GM18507 (cell line): ENCODE data around the gene CYP24A1.

Experiments used
- DNase-seq: peaks from one replicate; pipeline ENCODE4 v3.0.0; 2011; ENCODE audit warnings: low read depth; ENCODE audit not compliant: insufficient read length; ENCODE audit errors: extremely low spot score
- FAIRE-seq: peaks from 2 replicates; lab custom pipeline; 2011; peaks lifted over from hg19 to GRCh38; lab: Jason Lieb, UNC

The CYP24A1 gene

DNA sequence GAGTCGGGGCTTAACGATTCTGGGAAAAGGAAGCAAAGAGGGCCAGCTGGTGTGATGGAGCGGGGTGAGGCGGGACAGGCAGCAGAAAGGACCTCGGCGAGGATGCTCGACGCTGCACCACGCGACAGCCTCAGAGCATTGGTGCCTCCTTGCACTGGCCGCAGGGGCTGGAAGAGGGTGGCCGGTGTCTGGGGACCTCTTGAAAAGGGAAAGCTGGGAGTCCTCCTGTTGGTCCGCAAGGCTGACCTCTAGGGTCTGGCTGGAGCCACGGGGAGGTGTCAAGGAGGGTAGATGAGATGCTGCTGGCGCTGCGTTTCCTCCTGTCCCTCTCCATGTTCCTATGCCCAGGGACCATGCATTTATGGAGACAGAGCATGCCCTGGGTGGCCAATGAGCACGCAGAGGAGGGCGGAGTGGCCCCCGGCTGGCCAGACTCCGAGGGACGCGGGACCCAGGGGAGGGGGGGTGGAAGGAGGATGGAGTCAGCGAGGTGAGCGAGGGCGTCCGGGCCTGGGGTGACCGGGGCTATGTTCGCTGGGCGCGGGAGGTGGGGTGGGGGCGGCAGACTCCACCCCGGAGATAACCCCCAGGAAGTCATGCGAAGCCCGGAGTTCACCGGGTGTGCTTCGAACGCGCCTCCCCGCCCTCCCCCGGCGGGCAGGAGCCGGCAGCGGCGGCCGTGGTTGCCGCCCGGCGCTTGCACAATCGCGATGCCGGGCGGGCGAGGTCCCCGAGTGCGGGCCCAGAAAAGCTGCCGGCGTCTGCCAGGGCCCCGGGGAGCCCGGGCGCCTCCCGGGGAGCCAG is at the start of gene CYP24A1:
Gene CYP24A1 (minus strand): TSS at position 334 of the 804 bp plus-strand sequence. CDS start 407 bp downstream, outside the sequence.
- FAIRE-seq (no peak), DNase-seq (no peak)

DNA sequence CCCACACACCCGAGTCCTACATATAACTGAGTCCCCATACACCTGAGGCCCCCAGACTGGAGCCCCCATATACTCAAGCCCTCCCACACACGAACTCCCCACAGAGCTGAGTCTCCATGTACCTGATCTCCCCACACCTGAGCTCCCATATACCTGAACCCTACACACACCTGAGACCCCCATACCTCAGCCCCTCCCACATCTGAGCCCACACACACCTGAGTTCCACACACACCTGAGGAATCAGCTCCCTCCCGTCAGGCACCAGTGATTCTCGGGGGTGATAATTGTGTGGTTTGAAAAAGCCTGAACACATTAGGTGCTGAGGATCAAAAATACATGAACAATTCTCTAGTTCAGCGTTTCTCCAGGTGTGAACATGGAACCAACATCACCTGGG is 49.5 kb upstream of the CYP24A1 start:
- no peak for DNase-seq
- FAIRE-seq, result no peak

DNA sequence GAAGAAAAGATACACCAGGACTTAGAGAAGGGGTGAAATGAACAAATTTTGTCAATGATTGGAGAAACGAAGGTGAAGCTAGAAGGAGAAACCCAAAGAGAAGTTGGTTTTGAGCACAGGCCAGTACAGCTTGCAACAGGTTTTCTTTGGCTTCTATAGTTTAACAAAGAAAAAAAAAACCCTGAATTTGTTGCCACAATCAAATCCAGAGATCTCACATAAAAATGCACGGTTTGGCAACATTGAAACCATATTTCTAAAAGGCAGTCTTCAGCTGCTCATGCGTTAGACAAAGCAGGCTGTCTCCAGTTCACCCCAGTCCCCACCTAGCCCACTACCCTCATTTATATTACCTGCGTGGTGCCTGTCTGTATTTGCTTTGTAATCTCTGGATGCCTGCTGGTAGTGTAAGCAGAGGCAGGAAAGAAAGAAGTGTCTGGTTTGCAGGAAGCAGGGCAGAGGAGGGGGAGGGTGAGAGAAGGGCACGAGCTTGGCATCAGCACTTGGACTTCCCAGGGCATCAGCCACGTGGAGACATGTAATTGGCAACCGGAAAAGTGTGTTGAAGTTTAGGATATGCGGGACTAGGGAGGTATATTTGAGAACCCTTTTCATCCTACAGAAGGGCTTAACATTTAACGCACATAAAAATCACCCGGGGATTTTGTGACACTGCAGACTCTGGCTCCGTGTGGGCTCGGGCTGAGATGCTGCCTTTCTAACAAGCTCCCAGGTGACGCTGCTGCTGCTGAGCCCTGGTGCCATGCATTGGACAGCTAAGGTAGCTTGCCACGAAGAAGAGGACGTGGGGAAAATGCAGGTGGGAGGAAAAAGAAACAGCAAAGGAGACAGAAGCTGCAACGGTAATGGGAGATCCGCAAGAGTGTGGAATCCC is 48.5 kb upstream of the CYP24A1 start:
- no peak for DNase-seq
- FAIRE-seq, result no peak

DNA sequence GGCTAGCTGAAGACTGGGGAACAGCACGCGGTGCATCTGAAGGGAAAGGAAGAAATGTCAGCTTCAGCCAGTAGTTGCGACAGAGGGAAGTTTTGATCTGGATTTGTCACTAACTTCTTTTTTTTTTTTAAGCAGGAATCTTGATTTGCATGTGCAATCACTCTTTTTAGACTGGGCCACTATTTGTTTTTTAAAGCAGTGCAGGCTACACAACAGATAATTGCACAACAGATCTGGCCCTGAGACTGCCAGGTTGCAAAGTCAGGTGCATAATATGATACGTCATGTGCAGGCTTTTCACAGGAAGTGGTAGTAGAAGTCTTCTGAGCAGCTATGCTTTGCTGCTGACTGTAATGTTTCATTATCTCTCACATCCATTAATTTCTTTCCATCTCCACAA is 47.6 kb upstream of the CYP24A1 start:
- FAIRE-seq (peak; percentile 15), DNase-seq (no peak)

DNA sequence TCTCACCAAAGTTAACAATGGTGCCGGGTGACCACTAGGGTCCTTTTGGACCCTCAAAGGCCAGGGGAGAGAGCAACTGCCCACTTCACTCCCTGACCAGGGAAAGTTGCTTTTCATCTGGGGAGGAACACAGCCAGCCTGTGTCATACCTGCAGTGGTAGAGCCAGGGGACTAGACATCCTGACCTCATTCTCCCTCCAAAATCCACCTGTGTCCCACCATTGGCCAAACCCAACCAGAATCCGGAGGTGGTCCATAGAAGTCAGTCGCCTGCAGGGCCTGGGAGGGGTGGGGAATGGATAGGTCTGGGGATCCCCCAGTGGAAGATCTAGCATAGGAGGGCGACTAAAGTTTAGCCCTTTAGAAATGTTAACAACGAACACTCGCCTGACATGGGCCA is 46.9 kb upstream of the CYP24A1 start:
- no peak for FAIRE-seq
- DNase-seq, result no peak

DNA sequence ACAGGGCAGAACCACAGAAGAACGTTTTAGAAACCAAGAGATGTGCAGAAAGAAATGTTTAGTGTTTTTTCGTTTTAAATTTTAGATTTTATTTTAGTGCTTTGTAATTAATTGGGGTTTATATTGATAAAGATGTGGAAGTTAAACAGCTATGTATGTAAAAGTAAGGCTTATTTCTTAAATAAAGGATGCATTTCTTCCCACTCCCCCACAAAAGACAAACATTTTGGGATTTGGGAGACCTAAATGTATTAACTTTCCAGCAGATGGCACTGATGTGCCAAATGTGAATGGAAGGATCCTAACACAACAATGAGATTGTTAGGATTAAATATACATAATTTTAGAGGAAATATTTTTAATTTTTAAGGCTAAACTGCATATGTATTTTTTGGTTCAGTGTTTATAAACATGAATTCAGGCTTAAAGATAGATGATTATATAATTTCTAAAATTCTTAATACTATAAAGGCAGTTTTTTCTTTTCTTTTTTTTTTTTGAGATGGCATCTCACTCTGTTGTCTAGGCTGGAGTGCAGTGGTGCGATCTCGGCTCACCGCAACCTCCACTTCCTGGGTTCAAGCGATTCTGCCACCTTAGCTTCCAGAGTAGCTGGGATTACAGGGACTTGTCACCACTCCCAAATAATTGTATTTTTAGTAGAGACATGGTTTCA is 46.1 kb upstream of the CYP24A1 start:
- FAIRE-seq, result no peak
- no peak for DNase-seq

DNA sequence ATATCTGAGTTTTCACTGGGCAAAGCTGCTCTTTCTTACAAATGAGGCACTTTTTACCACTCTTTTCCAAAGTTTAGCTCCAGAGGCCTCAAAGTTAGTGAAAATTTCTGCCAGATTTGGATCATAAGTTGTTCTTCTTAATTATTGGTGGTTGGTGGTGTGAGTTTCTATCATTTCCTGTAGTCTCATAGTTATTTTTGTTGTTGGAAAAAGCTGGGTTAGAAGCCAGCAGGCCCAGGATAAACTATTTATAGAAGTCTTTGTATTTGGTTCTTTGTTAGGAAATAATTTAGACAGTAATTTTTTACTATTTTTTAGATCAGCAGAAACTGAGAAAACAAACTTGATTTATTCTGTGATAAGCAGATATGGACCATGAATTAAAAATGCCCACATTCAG is 44.7 kb upstream of the CYP24A1 start:
- DNase-seq (no peak), FAIRE-seq (no peak)

DNA sequence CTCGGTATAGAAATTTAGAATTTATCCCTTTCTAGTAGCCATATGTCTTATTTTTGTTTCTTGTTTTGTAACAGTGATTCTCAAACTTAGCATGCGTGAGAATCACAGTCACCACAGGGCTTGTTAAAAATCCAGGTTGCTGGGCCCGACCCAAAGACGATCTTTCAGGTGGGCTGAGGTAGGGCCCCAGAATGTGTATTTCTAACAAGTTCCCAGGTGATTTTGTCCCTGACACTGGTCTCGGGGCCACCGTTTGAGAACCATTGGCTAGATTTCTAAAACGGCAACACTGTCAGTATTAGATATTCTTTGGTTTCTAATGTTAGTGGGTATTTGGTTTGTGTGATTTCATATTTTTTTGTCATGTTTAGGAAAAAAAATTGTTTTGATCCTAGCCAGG is 44.0 kb upstream of the CYP24A1 start:
- DNase-seq (no peak), FAIRE-seq (no peak)

DNA sequence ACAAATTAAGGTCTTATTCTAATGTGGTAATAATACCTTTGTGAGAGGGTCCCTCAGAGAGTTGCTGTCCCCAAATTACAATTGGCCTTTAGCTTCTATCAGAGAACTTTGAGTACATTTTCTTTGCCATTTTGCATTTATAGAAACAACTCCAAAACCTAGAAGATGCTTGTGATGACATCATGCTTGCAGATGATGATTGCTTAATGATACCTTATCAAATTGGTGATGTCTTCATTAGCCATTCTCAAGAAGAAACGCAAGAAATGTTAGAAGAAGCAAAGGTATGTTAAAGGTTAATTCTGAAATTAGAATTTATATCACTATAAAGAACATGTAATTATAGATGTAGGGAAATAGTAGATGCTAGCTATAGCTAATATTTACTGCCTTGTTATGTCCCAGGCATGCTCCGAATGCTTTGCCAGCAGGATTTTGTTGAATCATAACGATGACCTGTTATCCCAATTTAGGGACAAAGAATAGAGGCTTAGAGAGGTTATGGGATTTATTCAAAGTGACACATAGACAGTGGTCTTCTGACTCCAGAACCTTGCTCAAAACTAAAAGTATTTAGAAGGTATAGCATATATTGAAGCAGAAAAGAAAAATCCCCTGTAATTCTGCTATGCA is 41.5 kb upstream of the CYP24A1 start:
- FAIRE-seq (no peak), DNase-seq (no peak)

DNA sequence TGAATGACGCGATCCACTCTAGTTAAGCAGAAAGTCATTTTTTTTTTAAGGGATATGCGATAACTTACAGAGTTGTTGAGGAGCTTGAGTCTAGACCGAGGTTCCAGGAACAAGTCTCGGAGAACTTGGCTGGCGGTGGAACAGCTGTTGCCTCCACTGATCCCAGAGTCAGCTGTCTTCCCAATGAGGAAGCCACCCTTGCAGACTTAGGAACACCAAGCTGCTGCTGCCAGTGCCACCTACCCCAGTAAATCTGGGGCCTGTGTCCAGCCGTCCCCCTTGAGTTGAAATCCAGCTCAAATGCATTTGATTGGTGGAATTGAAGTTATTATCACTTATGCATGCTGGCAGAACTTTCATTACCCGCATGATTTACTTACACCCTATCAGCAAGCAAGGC is 40.8 kb upstream of the CYP24A1 start:
- DNase-seq, result no peak
- FAIRE-seq, result no peak

DNA sequence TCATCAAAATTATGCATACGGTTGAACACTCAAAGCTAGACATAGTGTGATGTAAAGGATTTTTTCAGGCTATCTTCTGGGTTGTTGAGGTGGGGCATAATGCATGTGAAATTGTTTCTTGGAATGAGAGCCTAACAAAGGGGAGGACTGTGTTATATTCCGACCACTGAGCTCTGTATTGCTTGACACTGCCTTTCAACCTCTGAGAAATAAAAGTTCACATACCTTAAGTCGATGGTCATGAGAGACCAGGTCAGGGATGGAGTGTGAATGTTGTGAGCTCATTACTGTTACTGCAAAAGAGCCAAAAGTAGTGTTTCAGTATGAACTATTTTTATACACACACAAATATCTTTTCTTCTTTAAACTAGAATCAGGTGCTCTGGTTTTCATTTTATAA is 39.1 kb upstream of the CYP24A1 start:
- no peak for DNase-seq
- FAIRE-seq, result no peak

DNA sequence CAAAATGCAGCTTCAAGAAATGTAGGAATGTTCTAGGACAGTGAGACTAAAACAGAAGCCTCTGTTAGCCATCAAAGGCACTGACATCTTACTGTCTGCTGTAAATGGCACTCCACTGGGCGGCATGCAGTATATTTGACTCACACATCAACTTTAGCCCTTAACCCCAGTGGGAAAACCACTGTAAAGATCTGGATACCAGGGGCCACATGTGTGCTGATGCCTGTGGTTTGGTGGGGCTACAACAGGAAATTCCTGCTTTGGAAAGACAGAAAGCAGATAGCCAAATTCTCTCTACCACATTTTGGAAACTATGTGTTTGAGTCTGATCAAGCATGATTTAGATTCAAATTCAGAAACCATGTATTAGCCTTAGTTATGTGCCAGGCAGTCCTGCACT is 38.4 kb upstream of the CYP24A1 start:
- no peak for DNase-seq
- no peak for FAIRE-seq

DNA sequence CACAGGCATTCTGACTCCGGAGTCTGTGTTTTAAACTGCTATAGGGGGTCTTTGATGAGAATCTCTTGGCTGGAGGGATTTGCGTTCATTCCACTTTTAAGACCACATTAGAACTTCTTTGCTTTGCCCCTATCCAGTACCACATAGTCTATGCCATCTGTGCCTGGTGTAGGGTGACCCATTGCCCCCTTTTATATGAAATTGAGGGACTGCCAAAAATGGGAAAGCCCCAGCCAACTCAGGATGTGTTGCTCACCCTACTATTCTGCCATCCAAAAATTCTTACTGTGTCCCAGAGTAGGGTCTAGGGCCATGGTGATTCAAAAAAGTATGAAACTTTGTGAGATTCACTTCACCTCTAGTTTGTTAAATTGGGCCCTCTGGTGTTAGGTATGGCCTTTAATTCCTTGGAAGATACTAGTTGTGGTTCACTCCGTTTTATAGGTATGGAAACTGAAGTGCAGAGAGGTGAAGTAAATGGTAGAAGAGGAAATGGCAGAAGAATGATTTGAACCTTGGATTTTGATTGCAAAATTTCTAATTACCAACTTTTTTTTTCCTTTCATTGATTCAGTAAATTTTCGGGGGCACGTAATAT is 35.5 kb upstream of the CYP24A1 start:
- DNase-seq (no peak), FAIRE-seq (no peak)

DNA sequence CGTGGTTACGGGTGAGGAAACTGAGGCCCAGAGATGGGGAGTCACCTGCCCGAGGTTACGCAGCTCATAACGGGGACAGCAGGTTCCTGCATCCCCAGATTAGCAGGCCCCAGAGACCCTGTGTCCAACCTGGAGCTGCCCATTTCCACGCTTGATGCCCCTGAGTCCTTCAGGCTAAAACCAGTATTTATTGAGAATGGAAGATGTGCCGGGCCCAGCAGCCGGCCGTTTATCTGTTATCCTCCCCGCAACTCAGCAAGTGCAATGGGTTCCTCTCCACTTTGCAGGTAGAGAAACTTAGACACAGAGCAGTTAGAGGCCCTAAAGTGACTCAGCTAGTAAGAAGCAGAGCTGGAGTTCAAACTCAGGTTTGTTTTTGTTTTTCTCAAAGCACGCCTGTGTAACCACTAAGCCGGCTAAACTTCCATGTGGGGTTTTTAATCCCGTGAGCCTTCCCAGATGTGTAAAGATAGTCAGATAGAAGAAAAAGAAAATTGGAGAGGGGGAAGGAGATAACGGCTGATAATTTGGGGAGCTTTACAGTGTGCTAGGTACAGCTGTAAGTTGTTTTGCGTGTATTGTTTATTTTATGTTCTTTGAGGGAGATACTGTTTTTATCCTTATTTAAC is 34.9 kb upstream of the CYP24A1 start:
- no peak for FAIRE-seq
- DNase-seq, result no peak

DNA sequence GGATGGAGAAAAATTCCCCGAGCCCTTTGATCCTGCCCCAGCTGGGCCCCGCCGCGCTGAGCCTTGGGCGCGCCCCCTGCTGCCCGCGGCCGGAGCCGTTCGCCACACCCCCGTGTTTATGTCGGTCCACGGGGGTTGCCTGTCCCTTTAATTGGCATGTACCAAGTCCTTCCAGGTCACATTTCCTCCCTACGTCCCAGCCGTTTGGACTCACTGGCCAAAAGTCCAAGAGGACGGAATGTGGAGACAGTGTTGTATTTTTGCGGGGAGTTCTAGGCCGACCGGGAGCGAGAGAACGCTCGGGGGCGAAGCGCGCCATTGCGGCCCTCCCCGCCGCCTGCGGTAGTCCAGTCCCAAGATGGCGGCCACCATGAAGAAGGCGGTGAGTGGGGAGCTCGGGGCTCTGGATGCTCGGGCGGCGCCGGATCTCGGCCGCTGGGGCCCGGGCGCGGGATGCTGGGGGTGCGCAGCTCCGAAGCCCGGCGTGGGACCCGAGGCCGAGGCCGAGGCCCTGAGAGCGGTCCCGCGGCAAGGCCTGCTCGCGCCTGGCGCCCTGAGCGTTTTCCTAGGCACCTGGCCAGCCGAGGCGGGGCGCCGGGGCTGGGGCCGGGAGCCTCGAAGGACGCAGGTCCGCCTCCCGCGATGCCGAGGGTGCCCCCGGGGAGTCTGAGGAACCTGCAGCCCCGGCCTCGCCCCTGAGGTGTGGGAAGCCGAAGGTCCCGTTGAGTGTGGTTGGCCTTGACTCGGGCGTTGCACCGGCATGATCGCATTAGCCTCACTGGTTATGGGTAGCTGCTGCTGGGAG is 34.2 kb upstream of the CYP24A1 start, which contains the start of gene PFDN4:
Gene PFDN4 (plus strand): TSS at position 345 of the 805 bp plus-strand sequence. CDS start 14 bp downstream, at position 359.
- peak; percentile 83 for DNase-seq
- peak; percentile 72 for FAIRE-seq

DNA sequence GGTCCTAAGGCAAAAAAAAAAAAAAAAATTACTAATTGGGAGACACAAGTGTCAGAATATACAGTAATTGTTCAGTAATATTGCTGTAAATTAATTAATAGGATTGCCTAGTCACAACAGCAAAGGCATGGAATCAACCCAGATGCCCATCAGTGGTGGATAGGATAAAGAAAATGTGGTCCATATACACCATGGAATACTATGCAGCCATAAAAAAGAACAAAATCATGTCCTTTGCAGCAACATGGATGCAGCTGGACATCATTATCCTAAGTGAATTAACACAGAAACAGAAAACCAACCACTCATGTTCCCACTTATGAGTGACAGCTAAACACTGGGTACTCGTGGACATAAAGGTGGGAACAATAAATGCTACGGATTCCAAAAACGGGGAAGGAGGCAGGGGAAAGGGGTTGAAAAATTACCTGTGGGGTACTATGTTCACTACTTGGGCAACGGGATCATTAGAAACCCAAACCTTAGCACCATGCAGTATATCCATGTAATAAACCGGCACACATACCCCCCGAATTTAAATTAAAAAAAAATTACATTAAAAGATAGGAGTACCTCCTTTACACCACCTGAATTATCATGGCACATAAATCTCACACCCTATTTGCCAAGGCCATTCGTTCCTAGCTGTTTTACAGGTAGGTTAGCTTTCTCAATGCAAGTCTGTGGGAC is 33.4 kb upstream of the CYP24A1 start:
- no peak for DNase-seq
- FAIRE-seq, result no peak

DNA sequence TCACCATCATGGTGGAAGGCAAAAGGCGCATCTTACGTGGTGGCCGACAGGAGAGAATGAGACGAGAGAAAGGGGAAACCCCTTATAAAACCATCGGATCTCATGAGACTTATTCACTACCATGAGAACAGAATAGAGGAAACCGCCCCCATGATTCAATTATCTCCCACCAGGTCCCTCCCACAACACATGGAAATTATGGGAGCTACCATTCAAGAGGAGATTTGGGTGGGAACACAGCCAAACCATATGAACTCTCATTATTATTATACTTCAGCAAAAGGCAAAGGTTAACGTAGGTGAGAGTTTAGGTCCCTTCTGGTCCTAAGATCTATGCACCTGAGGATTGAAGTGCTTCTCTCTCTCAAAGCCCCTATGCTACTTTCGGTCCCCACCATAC is 31.7 kb upstream of the CYP24A1 start:
- no peak for FAIRE-seq
- no peak for DNase-seq
